Gastrocnemius medialis (tissue), 4 donors: ENCODE results near the gene UBE2S.

Source experiments
- POLR2A ChIP-seq, 2 donors: fragments of 450-650 bp; IDR thresholded peaks; one replicate each; pipeline ENCODE4 v1.6.1; 2017; ENCODE audit warnings: antibody characterized with exemption in 2 of 2, mild to moderate bottlenecking in 2 of 2, moderate library complexity in 2 of 2
- TF ChIP-seq, protein P1 (sequence below), 5 experiments: fragments of 450-650 bp in 3 of 5; fragments of 200-600 bp in 2 of 5; sonication (generic) in 2 of 5; IDR thresholded peaks in 4 of 5; conservative IDR thresholded peaks in 1 of 5; 1 replicate in 4 of 5; 2 replicates in 1 of 5; pipeline ENCODE4 v1.5.1; 2016 to 2019; ENCODE audit warnings: antibody characterized with exemption in 5 of 5, mild to moderate bottlenecking in 3 of 5, moderate library complexity in 3 of 5

GRCh38 chr19:55358493-55358892 is 49.1 kb downstream of the UBE2S start:
- TF ChIP-seq, protein P1, sequence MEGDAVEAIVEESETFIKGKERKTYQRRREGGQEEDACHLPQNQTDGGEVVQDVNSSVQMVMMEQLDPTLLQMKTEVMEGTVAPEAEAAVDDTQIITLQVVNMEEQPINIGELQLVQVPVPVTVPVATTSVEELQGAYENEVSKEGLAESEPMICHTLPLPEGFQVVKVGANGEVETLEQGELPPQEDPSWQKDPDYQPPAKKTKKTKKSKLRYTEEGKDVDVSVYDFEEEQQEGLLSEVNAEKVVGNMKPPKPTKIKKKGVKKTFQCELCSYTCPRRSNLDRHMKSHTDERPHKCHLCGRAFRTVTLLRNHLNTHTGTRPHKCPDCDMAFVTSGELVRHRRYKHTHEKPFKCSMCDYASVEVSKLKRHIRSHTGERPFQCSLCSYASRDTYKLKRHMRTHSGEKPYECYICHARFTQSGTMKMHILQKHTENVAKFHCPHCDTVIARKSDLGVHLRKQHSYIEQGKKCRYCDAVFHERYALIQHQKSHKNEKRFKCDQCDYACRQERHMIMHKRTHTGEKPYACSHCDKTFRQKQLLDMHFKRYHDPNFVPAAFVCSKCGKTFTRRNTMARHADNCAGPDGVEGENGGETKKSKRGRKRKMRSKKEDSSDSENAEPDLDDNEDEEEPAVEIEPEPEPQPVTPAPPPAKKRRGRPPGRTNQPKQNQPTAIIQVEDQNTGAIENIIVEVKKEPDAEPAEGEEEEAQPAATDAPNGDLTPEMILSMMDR (IDR thresholded peaks at IDR 0.05 in 4 of 5, conservative IDR thresholded peaks at IDR 0.05 in 1 of 5): no peak
- no peak for TF ChIP-seq POLR2A (IDR thresholded peaks at IDR 0.05)
